ENCODE results near the gene XYLT1. TPM values are rescaled to one million over a fixed set of nuclear protein-coding genes. Genes with fewer than 3 reads are reported as not detected.

XYLT1 gene
- total RNA-seq, 1 experiment from 2014 or later: 14.5 TPM

DNA sequence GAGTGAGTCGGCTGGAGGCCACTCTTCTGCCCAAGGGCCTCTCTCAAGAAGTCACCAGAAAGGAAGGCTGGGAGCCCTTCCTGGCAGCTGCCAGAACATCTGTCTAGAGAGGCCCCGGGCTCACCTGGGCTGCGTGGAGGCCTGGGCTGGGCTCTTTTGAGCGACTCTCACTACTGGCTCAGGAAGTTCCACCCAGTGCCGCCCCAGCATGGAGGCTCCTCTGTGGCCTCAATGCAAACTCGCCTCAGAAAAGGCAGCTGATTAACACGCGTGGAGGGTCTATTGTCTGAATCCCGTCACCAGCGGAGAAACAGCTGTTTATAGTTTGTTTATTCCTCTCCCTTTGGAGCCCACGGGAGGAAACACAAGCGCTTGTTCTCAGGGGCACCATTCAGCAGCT is 25.3 kb downstream of the XYLT1 start:
- no peak for DNase-seq
- Histone ChIP-seq H2BK5ac (ENCODE audit: insufficient read length, low read length) (no peak overlapping the region), H3K4me2 (ENCODE audit: insufficient read depth, insufficient read length, low read length) (no peak overlapping the region), H4K5ac (ENCODE audit: insufficient read length, low read depth, low read length) (no peak overlapping the region), H4K20me1 (ENCODE audit: control insufficient read depth, insufficient read depth, insufficient read length) (no peaks in the 10 kb centered on the region), H3K79me1 (ENCODE audit: insufficient read depth, low read depth, low read length, poor library complexity, severe bottlenecking) (no peaks in the 10 kb centered on the region), H3K4ac (ENCODE audit: low read depth, low read length) (no peak overlapping the region), H3K79me2 (ENCODE audit: insufficient read depth, low read length) (no peaks in the 10 kb centered on the region), H2BK15ac (ENCODE audit: low read depth, low read length) (no peak overlapping the region), H3K9ac (ENCODE audit: extremely low read depth, insufficient read length, low read length) (no peak overlapping the region), H3T11ph (ENCODE audit: low read length) (no peak overlapping the region), H3K56ac (ENCODE audit: insufficient read length, low read depth, low read length) (no peak overlapping the region), H3K9me3 (ENCODE audit: control insufficient read depth, low read depth, low read length) (no peaks in the 10 kb centered on the region), H4K91ac (ENCODE audit: insufficient read length, low read depth, low read length) (no peak overlapping the region), H3K23me2 (ENCODE audit: insufficient read length, low read depth, low read length, poor library complexity, severe bottlenecking) (no peaks in the 10 kb centered on the region), H2AFZ (ENCODE audit: low read length) (no peak overlapping the region), H2AK5ac (ENCODE audit: insufficient read length, low read length) (no peak overlapping the region), H3K18ac (ENCODE audit: insufficient read length, low read depth, low read length) (no peak overlapping the region), H2BK120ac (ENCODE audit: low read depth, low read length, poor library complexity, severe bottlenecking) (no peak overlapping the region), H3K27ac (ENCODE audit: insufficient read length, low read depth, low read length) (no peak overlapping the region), H3K14ac (ENCODE audit: insufficient read depth, low read length) (no peak overlapping the region), H3K27me3 (ENCODE audit: insufficient read depth, low read length) (no peaks in the 10 kb centered on the region), H2BK12ac (ENCODE audit: insufficient read length, low read depth, low read length) (no peak overlapping the region), H3K23ac (ENCODE audit: insufficient read length, low read depth, low read length) (no peak overlapping the region), H3K4me1 (ENCODE audit: insufficient read depth, low read length) (peaks cover 10% of the 10 kb centered on the region; the same call in 1 of the 2 replicates), H4K8ac (replicated peaks; ENCODE audit: insufficient read length, low read depth, low read length) (no peak overlapping the region), H2BK20ac (ENCODE audit: low read depth, low read length, poor library complexity, severe bottlenecking) (no peak overlapping the region)
- Mint-ChIP-seq H3K9me3 (peaks cover 0 to 3% of the 10 kb centered on the region in 2 experiments; a peak in 2 of 5 replicates), H3K27me3 (ENCODE audit: low read depth) (no peaks in the 10 kb centered on the region), H3K4me3 (peak overlapping the region in 1 of 2 experiments; percentile 13; a peak in 2 of 5 replicates), H3K27ac (peak overlapping the region in 2 of 3 experiments; percentile 7 to 17; a peak in 1 of 7 replicates), H3K4me1 (peaks cover 20 to 22% of the 10 kb centered on the region in 2 experiments), H3K36me3 (ENCODE audit: insufficient read depth in 1 of 3, low read depth in 3 of 3) (peaks cover 3 to 11% (median 10%) of the 10 kb centered on the region in 3 experiments; a peak in 6 of 7 replicates)
- TF ChIP-seq, protein P1, sequence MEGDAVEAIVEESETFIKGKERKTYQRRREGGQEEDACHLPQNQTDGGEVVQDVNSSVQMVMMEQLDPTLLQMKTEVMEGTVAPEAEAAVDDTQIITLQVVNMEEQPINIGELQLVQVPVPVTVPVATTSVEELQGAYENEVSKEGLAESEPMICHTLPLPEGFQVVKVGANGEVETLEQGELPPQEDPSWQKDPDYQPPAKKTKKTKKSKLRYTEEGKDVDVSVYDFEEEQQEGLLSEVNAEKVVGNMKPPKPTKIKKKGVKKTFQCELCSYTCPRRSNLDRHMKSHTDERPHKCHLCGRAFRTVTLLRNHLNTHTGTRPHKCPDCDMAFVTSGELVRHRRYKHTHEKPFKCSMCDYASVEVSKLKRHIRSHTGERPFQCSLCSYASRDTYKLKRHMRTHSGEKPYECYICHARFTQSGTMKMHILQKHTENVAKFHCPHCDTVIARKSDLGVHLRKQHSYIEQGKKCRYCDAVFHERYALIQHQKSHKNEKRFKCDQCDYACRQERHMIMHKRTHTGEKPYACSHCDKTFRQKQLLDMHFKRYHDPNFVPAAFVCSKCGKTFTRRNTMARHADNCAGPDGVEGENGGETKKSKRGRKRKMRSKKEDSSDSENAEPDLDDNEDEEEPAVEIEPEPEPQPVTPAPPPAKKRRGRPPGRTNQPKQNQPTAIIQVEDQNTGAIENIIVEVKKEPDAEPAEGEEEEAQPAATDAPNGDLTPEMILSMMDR (conservative IDR thresholded peaks at IDR 0.05): no peak
- no CpG with 5 or more reads among the region's 12 CpGs for WGBS (ENCODE audit: extremely low coverage, insufficient read length, low lambda C conversion rate)

Measured in H9 (cell line).